ENCODE measurements around the gene PIGX.

- TF ChIP-seq POLR2A (IDR thresholded peaks at IDR 0.05; ENCODE audit: extremely low read depth, insufficient read length): no peak
- TF ChIP-seq, protein P1, sequence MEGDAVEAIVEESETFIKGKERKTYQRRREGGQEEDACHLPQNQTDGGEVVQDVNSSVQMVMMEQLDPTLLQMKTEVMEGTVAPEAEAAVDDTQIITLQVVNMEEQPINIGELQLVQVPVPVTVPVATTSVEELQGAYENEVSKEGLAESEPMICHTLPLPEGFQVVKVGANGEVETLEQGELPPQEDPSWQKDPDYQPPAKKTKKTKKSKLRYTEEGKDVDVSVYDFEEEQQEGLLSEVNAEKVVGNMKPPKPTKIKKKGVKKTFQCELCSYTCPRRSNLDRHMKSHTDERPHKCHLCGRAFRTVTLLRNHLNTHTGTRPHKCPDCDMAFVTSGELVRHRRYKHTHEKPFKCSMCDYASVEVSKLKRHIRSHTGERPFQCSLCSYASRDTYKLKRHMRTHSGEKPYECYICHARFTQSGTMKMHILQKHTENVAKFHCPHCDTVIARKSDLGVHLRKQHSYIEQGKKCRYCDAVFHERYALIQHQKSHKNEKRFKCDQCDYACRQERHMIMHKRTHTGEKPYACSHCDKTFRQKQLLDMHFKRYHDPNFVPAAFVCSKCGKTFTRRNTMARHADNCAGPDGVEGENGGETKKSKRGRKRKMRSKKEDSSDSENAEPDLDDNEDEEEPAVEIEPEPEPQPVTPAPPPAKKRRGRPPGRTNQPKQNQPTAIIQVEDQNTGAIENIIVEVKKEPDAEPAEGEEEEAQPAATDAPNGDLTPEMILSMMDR (IDR thresholded peaks at IDR 0.05; ENCODE audit: low read depth, low read length): no peak
- TF ChIP-seq, protein P2, sequence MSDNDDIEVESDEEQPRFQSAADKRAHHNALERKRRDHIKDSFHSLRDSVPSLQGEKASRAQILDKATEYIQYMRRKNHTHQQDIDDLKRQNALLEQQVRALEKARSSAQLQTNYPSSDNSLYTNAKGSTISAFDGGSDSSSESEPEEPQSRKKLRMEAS (IDR thresholded peaks at IDR 0.05; ENCODE audit: low read depth, low read length): no peak
These were observed 70.3 kb downstream of the PIGX start for GRCh38 chr3:196782511-196782910.

All from NB4 (cell line).